ACC112 (cell line): ENCODE data around the gene PIP4P1.

ENCODE experiments used
- H2AFZ ChIP-seq: fragments of 200-600 bp; sonication (generic); one replicate; pipeline ENCODE4 v1.6.0; 2017; ENCODE audit warnings: antibody characterized with exemption, low read length; ENCODE audit not compliant: unreplicated experiment
- H3K27ac ChIP-seq: fragments of 200-600 bp; sonication (generic); 2 replicates; pipeline ENCODE4 v1.5.1; 2014; ENCODE audit warnings: low read depth, mild to moderate bottlenecking, antibody characterized with exemption, low read length, moderate library complexity
- H3K27me3 ChIP-seq: fragments of 200-600 bp; sonication (generic); 2 replicates; pipeline ENCODE4 v1.6.1; 2014; ENCODE audit warnings: mild to moderate bottlenecking, antibody characterized with exemption, low read length, moderate library complexity, mixed read lengths; ENCODE audit not compliant: insufficient read depth
- H3K36me3 ChIP-seq: fragments of 200-600 bp; sonication (generic); 2 replicates; pipeline ENCODE4 v1.6.1; 2016; ENCODE audit warnings: mild to moderate bottlenecking, antibody characterized with exemption, low read length, moderate library complexity, mixed read lengths; ENCODE audit not compliant: insufficient read depth
- H3K4me1 ChIP-seq: fragments of 200-600 bp; sonication (generic); one replicate; pipeline ENCODE4 v1.6.1; 2016; ENCODE audit warnings: low read length, mixed read lengths; ENCODE audit not compliant: insufficient read depth, unreplicated experiment, control insufficient read depth
- H3K4me3 ChIP-seq: fragments of 200-600 bp; sonication (generic); 2 replicates; pipeline ENCODE4 v1.5.1; 2014; ENCODE audit warnings: mild to moderate bottlenecking, low read depth, low read length
- H3K79me2 ChIP-seq: fragments of 200-600 bp; sonication (generic); one replicate; pipeline ENCODE4 v1.6.0; 2016; ENCODE audit warnings: low read length; ENCODE audit not compliant: control insufficient read depth, unreplicated experiment, insufficient read depth

The PIP4P1 gene

DNA sequence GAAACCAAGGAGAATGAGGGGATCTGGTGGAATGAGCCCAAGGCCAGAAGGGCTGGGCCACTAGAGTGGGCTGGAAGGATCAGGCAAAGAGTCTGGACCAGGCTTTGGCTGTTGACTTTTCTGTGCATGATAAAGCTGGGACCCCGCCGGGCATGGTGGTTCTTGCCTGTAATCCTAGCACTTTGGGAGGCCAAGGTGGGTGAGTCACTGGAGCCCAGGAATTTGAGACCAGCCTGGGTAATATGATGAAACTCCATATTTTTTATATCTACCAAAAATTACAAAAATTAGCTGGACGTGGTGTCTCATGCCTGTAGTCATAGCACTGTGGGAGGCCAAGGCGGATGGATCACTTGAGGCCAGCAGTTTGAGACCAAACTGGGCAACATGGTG, 24.9 kb downstream of the PIP4P1 start:
- Histone ChIP-seq H2AFZ (no peak overlapping the region), H3K36me3 (no peaks in the 10 kb centered on the region)

GRCh38 chr14:20435582-20436362, 25.5 kb downstream of the PIP4P1 start, which contains the start of gene KLHL33:
Gene KLHL33, minus strand, starts transcription at chr14:20436166. Its CDS starts 355 bp downstream, at chr14:20435811.
- Histone ChIP-seq H2AFZ (no peak within 1 kb of the TSS), H3K27me3 (peaks cover 4% of the 10 kb centered on the region; the same call in 1 of the 2 replicates), H3K4me1 (peaks cover 10% of the 10 kb centered on the region), H3K27ac (no peak within 1 kb of the TSS), H3K36me3 (no peaks in the 10 kb centered on the region), H3K79me2 (no peaks in the 10 kb centered on the region), H3K4me3 (no peak within 1 kb of the TSS)

More for the DNA sequence above, 24.9 kb downstream of the PIP4P1 start:
- Histone ChIP-seq H3K4me1 (peaks cover 10% of the 10 kb centered on the region), H3K79me2 (no peaks in the 10 kb centered on the region), H3K27ac (no peak overlapping the region), H3K27me3 (peaks cover 4% of the 10 kb centered on the region; the same call in 1 of the 2 replicates), H3K4me3 (no peak overlapping the region)

- Histone ChIP-seq H2AFZ (no peak overlapping the region), H3K27ac (no peak overlapping the region), H3K36me3 (no peaks in the 10 kb centered on the region), H3K4me3 (no peak overlapping the region), H3K79me2 (no peaks in the 10 kb centered on the region), H3K27me3 (peaks cover 4% of the 10 kb centered on the region; the same call in 1 of the 2 replicates), H3K4me1 (peaks cover 10% of the 10 kb centered on the region)
Measured at GRCh38 chr14:20434701-20435581, 26.3 kb downstream of the PIP4P1 start.

DNA sequence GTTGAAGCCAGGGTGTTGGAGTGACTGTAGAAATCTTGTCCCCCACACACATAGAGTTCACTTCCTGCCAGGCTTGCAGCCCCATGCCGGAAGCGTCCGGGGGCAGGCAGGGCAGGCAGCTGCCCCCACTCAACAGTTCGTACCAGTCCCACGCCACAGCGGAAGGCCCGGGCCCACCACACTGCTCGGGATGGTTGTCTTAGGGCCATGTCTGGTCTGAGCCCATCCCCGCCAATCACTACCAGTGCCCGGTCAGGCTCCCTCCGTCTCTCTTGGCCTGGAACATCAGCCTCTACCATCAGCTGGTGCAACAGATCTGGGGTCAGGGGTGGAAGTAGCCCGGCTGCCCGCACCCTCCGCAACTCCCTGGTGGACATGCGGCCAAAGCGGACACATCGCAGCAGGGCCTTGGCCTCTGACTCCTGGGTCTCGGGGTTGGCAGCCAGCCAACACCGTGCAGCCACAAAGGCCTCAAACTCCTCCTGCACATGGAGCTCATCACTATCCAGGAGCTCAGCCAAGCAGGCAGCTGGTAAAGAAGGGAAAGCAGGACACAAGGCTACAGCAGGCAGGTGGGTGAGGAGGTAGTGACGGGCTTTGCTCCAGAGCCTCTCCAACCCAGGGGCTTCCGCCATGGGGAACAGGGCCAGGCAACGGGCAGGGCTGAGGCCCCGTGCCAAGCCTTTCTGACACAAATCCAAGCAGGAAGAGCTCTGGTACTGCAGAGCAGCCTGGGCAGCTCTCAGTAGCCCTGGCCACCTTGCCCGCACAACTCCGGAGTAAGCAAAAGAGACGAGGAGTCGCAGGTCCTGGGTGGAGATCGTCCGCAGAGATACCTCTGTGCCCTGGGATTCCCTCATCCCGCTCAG, 31.2 kb downstream of the PIP4P1 start:
- Histone ChIP-seq H3K4me1 (peaks cover 7% of the 10 kb centered on the region), H3K27me3 (no peaks in the 10 kb centered on the region), H2AFZ (no peak overlapping the region), H3K79me2 (no peaks in the 10 kb centered on the region), H3K4me3 (no peak overlapping the region), H3K36me3 (no peaks in the 10 kb centered on the region), H3K27ac (no peak overlapping the region)

GRCh38 chr14:20428802-20429201, 32.4 kb downstream of the PIP4P1 start:
- H2AFZ ChIP-seq, result no peak overlapping the region
- no peaks in the 10 kb centered on the region for H3K36me3 ChIP-seq
- H3K4me1 ChIP-seq, result peaks cover 7% of the 10 kb centered on the region
- no peaks in the 10 kb centered on the region for H3K27me3 ChIP-seq
- no peak overlapping the region for H3K27ac ChIP-seq
- no peak overlapping the region for H3K4me3 ChIP-seq
- H3K79me2 ChIP-seq, result no peaks in the 10 kb centered on the region

DNA sequence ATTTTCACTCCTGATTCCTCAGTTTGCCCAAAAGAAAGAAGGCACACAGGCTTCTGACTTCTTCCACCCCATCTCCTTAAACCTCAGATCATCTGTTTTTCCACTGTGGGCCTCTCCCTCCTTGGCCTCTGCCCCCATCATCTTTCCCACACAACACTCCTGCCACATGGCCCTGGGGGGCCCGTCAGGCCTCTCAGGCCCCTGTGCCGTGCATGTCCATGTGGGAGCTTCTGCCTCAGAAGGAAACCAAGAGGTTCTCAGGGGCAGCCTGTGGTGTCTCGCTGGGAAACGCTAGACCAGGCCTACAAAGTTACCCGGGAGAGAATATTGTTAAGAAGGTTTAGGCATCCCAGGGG, 33.2 kb downstream of the PIP4P1 start:
- Histone ChIP-seq H3K4me3 (no peak overlapping the region), H2AFZ (no peak overlapping the region), H3K27ac (no peak overlapping the region), H3K36me3 (no peaks in the 10 kb centered on the region), H3K4me1 (peaks cover 7% of the 10 kb centered on the region), H3K27me3 (no peaks in the 10 kb centered on the region), H3K79me2 (no peaks in the 10 kb centered on the region)

DNA sequence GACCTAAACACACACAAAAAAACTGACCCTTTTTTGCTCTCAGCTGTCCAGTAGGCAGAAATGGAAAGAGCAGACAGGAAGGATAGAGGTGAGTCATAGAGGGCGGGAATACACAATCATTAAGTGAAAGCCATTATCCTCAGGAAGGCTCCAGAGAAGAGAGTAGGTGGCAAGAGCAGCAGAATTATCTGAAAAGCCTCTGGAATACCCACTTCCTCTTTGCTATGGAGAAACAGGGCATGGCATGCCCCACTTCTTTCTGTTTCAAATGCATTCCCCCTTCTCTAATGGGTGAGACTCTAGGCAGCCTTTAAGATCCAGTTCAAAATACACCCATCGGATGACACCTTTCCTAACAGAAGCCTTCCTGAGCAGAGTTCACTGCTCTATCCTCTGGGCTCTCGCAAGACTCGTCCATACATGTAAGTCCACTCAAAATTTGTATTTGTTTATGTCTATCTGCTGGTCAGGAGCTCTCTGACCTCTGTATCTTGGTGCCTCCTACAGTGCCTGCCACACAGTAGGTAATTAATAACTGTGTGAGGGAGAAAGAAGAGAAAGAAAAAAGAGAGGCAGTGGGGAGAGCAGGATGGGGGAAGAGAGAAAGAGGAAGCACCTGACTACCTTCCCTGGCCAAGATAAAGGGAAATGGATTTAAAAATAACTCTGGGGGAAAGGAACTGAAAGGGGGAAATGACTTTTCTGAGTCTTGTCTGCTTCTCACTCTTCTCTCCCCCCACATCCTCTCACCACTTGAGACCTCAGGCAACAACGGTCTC, 33.8 kb downstream of the PIP4P1 start:
- Histone ChIP-seq H3K36me3 (no peaks in the 10 kb centered on the region), H3K4me3 (no peak overlapping the region), H3K79me2 (no peaks in the 10 kb centered on the region), H3K27ac (no peak overlapping the region), H3K27me3 (no peaks in the 10 kb centered on the region), H2AFZ (peak overlapping the region; percentile 96), H3K4me1 (peaks cover 7% of the 10 kb centered on the region)

GRCh38 chr14:20424851-20425250, 36.4 kb downstream of the PIP4P1 start:
- Histone ChIP-seq H3K27ac (no peak overlapping the region), H3K4me1 (peaks cover 7% of the 10 kb centered on the region), H3K27me3 (no peaks in the 10 kb centered on the region), H3K79me2 (no peaks in the 10 kb centered on the region), H2AFZ (no peak overlapping the region), H3K36me3 (no peaks in the 10 kb centered on the region), H3K4me3 (no peak overlapping the region)

GRCh38 chr14:20422886-20423285, 38.3 kb downstream of the PIP4P1 start:
- no peaks in the 10 kb centered on the region for H3K27me3 ChIP-seq
- no peak overlapping the region for H3K4me3 ChIP-seq
- H2AFZ ChIP-seq, result no peak overlapping the region
- H3K36me3 ChIP-seq, result no peaks in the 10 kb centered on the region
- H3K79me2 ChIP-seq, result no peaks in the 10 kb centered on the region
- H3K4me1 ChIP-seq, result peaks cover 7% of the 10 kb centered on the region
- H3K27ac ChIP-seq, result no peak overlapping the region
